Measurements from ENCODE around the gene EHMT1. TPM values are rescaled to one million over a fixed set of nuclear protein-coding genes. Genes with fewer than 3 reads are reported as not detected.
A peak's percentile ranks its signal among the peaks of the same experiment; 100 is the strongest.
"Not testable (repeated sequence)": the region's sequence is repeated elsewhere in the genome, so short reads cannot be mapped to it uniquely, and the experiment has no call there.

EHMT1 gene
- total RNA-seq, 2 donors from 2014 or later = 56.2 to 59.6 TPM

GRCh38 chr9:137851516-137852267, 232.9 kb downstream of the EHMT1 start:
- intact Hi-C loops (cut with DNase I) = no loop called here
- no peak for DNase-seq (ENCODE audit: low spot score)

GRCh38 chr9:137853392-137853995, 234.7 kb downstream of the EHMT1 start:
- DNase-seq (ENCODE audit: low spot score) = no peak

DNA sequence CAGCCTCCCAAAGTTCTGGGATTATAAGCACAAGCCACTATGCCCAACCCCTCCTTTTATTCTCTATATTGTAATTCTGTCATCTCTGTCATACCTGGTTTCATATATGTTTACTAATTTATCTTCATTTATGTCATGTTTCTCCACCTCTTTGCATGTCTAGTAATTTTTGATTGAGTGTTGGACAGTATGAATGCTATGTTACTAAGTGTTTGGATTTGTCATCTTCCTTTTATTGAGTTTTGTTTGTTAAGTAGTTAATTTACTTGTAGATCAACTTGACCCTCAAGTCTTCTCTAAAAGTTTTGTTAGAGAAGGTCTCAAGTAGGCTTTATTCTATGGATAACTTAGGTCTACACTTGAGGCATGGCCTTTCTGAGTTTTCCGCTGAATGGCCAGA, 241.6 kb downstream of the EHMT1 start:
- DNase-seq (ENCODE audit: low spot score) = no peak
- intact Hi-C loops (cut with DNase I) = no loop called here

More at GRCh38 chr9:137853392-137853995, 234.7 kb downstream of the EHMT1 start:
- intact Hi-C loops (cut with DNase I) = no loop called here

- intact Hi-C loops (cut with DNase I) = no loop called here
- no peak for DNase-seq (ENCODE audit: low spot score)
These were observed 246.9 kb downstream of the EHMT1 start for GRCh38 chr9:137865581-137866145.

DNA sequence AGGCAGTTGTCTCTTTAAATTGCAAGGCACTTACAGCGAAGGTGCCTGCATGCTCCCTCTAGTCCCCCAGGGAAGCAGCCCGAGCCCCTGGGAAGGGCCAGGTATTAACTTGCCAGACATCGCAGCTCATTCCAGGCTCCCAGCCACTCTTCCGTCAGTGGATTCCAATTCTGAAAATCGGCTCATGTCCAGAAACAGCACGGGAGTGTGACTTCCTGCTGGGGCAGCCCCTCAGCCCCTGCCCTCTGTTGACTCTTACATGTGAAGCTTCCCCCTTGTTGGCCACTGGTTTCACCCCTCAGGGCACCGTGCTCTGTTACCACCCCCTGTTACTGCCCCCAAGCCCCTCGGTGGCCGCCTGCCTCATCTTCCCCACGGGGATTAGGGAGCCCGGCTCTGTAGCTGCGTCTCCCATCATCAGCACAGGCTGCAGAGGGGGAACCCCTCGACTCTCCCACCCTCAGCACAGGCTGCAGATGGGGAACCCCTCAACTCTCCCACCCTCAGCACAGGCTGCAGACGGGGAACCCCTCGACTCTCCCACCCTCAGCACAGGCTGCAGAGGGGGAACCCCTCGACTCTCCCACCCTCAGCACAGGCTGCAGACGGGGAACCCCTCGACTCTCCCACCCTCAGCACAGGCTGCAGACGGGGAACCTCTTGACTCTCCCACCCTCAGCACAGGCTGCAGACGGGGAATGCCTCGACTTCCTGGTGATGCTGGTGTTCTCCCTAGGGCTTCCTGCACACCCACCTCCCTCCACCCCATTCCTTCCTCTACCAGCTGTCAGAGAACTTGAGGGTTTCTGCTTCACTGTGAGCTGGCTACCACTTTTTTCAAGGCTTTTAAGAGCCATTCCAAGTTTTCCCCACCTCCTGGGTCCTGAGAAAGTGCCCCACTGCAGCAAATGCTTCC, 247.7 kb downstream of the EHMT1 start:
- DNase-seq (ENCODE audit: low spot score) = no peak
- intact Hi-C loops (cut with DNase I) = no loop called here

- intact Hi-C loops (cut with DNase I) = no loop called here
- no peak for DNase-seq (ENCODE audit: low spot score)
These were observed 251.6 kb downstream of the EHMT1 start for GRCh38 chr9:137870432-137870831.

DNA sequence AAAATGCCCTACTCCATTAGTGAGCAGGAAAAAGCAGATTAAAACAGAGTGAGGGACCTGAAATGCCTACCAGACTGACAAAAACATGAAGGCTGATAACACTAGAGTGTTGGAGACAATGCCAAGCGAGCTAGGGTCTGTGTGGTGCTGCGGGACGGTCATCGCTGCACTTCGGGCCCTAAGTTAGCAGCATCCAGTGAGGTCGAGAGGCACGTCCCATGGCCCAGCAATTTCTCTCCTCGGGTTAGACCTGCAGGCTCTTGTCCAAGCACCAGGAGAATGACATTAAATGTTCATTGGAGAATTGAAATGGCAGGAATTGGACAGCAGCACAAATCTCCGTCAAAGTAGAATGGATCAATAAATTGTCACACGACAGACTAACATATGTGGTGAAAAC, 253.5 kb downstream of the EHMT1 start:
- no peak for DNase-seq (ENCODE audit: low spot score)
- intact Hi-C loops (cut with DNase I) = no loop called here

GRCh38 chr9:137873408-137873807, 254.6 kb downstream of the EHMT1 start:
- DNase-seq (ENCODE audit: low spot score) = no peak
- intact Hi-C loops (cut with DNase I) = no loop called here

DNA sequence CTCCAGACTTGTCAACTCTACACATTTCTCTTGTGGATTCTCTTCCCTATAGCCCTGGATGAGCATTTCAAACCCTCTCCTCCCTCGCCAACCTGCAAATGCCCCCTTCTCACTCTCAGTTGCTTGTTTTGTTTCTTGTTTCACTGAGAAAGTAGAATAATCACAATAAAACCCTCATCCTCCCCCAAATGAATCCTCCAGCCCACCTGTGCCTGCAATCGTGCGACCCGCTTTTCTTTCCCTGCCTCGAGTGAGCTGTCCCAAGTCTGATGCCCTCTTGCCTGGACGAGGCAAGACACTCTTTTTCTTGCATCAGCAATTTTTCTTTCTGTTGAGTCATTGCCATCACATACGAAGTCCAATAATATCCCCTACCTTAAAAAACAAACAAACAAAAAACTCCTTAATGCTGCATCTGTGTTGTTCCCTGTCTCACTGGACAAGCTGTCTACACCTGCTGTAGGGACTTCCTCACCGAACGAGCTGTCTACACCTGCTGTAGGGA, 255.1 kb downstream of the EHMT1 start:
- no peak for DNase-seq (ENCODE audit: low spot score)
- intact Hi-C loops (cut with DNase I) = no loop called here

DNA sequence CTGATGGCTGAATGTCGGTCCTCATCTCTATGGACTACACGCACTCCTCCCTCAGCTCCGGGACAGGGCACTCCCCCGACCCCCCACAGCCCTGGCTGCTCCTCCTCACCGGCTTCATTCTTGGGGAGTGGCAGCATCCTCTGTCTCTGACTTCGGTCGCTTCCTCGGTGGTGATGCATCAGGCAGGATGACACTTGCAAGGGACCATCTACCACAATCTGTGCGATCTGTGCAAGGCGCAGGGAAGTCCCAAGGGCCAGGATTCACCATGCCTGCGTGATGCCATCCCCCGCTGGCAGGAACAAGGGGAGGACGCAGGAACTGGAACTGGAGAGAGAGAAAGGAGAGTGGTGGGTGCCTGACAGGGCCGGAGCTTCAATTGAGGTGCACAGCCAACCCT, 256.5 kb downstream of the EHMT1 start:
- intact Hi-C loops (cut with DNase I) = no loop called here
- no peak for DNase-seq (ENCODE audit: low spot score)

- intact Hi-C loops (cut with DNase I) = no loop called here
- no peak for DNase-seq (ENCODE audit: low spot score)
These were observed 257.0 kb downstream of the EHMT1 start for GRCh38 chr9:137875846-137876245.

DNA sequence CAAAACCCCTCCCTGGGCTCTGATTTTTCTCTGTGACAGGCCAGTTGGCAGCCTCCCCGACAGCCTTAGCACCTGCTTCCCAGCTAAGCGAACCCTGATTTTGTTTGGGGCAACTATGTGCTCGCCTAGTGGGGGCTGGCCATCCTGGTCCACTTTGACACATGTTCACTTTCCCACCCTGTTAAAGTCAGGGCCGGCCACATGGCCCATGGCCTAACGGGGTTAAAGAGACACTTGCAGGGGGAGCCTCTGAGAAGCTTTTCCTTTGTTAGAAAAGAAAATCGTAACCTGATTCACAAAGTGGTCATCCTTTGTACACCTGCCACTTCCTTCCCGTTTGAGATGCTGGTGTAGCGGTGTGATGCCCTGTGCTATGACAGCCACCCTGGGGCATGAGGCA, 257.5 kb downstream of the EHMT1 start:
- DNase-seq (ENCODE audit: low spot score) = no peak
- intact Hi-C loops (cut with DNase I) = no loop called here

DNA sequence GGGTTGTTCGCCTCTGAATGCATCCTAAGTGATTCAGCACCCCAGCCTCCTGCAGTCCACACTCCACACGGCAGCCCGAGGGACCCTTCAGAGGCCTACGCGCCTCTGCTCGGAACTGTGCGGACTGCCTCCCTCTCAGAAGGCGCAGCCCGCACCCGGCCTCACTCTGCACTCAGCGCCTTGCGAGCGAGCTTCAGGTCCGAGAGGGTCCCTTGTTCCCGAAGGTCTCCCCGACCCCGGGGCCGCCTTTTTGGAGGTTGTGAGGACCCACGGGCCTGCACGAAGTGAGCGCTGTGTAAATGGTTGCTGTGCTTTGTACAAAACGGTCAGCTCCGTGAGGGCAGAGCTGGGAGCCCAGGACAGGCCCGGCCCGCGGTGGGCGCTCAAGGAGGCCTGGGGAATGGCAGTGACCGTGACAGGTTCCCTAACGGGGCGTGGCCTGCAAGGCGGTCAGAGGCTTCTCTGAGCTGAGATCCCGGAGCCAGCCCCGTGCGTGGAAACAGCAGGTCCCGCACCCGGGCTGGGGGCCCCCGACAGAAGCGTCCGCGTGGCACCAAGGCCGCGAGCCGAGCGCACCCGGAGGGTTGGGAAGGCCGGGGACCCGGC, 258.1 kb downstream of the EHMT1 start:
- DNase-seq (ENCODE audit: low spot score) = peak; percentile 76
- intact Hi-C loops (cut with DNase I) = no loop called here

- intact Hi-C loops (cut with DNase I); DNase-seq (ENCODE audit: low spot score): not testable (repeated sequence)
These were observed 258.8 kb downstream of the EHMT1 start, which contains the start of gene CACNA1B for GRCh38 chr9:137877506-137878122. Gene CACNA1B, plus strand, starts transcription at chr9:137877782. Its CDS starts 152 bp downstream, at chr9:137877934.

GRCh38 chr9:137878146-137878941, 259.5 kb downstream of the EHMT1 start:
- no peak for DNase-seq (ENCODE audit: low spot score)
- intact Hi-C loops (cut with DNase I) = no loop called here

GRCh38 chr9:137879052-137879451, 260.2 kb downstream of the EHMT1 start:
- intact Hi-C loops (cut with DNase I) = no loop called here
- no peak for DNase-seq (ENCODE audit: low spot score)

- intact Hi-C loops (cut with DNase I) = no loop called here
- DNase-seq (ENCODE audit: low spot score) = no peak
These were observed 260.9 kb downstream of the EHMT1 start for GRCh38 chr9:137879566-137880150.
